Natural killer cell treated with Interleukin-12 subunit alpha and Interleukin-12 subunit beta and Interleukin-15 and Interleukin-18, amount 100 ng/mL, for 72 hours (primary cell): ENCODE measurements around the gene IL5RA. TPM values are rescaled to one million over a fixed set of nuclear protein-coding genes. Genes with fewer than 3 reads are reported as not detected.

Experiments used
- ATAC-seq, 2 donors: fragments of 150-1000 bp; cut with Tn5 transposase in 1 of 2; sonication (Bioruptor Pico), chemical (Tn5 transposase) in 1 of 2; 2 replicates each; pipeline ENCODE4 v1.10.0; 2021
- DNase-seq: peaks from one replicate; pipeline ENCODE4 v3.0.0; 2022; ENCODE audit warnings: low spot score
- H3K27ac Mint-ChIP-seq, 2 donors: 1 replicate in 1 of 2; 2 replicates in 1 of 2; pipeline ENCODE4 v1.8.0; 2022; ENCODE audit warnings: mixed read lengths in 2 of 2, mild to moderate bottlenecking in 1 of 2, moderate library complexity in 1 of 2
- H3K27me3 Mint-ChIP-seq, 2 donors: 1 replicate in 1 of 2; 2 replicates in 1 of 2; pipeline ENCODE4 v1.8.0; 2022; ENCODE audit warnings: mixed read lengths in 2 of 2
- H3K36me3 Mint-ChIP-seq: one replicate; pipeline ENCODE4 v1.8.0; 2022; ENCODE audit warnings: mixed read lengths
- H3K4me1 Mint-ChIP-seq, 2 donors: 1 replicate in 1 of 2; 2 replicates in 1 of 2; pipeline ENCODE4 v1.8.0; 2022; ENCODE audit warnings: low read depth in 2 of 2, mixed read lengths in 2 of 2, mild to moderate bottlenecking in 1 of 2
- H3K4me3 Mint-ChIP-seq: one replicate; pipeline ENCODE4 v1.8.0; 2022; ENCODE audit warnings: mixed read lengths
- H3K9me3 Mint-ChIP-seq: 2 replicates; pipeline ENCODE4 v1.8.0; 2022; ENCODE audit warnings: mixed read lengths
- total RNA-seq, 2 donors: library from RNA; stranded (reverse); gene quantifications; one replicate each; pipeline ENCODE4 v1.2.3, GENCODE V29; 2022

IL5RA gene, protein sequence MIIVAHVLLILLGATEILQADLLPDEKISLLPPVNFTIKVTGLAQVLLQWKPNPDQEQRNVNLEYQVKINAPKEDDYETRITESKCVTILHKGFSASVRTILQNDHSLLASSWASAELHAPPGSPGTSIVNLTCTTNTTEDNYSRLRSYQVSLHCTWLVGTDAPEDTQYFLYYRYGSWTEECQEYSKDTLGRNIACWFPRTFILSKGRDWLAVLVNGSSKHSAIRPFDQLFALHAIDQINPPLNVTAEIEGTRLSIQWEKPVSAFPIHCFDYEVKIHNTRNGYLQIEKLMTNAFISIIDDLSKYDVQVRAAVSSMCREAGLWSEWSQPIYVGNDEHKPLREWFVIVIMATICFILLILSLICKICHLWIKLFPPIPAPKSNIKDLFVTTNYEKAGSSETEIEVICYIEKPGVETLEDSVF
- total RNA-seq, result 1 to 10 TPM in 1 of 2 donors, not detected in 1; 5.0 TPM

DNA sequence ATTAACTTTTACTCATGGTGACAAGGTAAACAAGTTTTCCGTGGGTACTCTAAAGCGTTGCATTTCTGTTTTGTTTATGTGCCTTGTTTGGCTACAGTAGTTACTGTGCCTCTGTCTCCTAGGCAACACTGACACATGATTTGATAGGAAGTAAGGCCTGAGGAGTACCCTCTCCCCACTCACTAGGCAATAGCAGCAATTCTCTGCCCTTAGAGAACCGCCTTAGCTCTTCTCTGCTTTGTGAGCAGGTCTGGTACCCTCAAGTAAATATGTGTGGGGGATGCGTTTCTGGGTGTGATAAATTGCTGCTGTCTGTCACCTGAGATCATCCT, at the start of gene IL5RA:
Gene IL5RA, minus strand, starts transcription at position 76 of the 332 bp plus-strand sequence. CDS start 5,390 bp downstream, outside the sequence.
- H3K4me1 Mint-ChIP-seq, result peaks cover 37 to 50% of the 10 kb centered on the region in 2 donors
- H3K9me3 Mint-ChIP-seq, result no peaks in the 10 kb centered on the region
- peaks cover under 1% of the 10 kb centered on the region for H3K36me3 Mint-ChIP-seq
- H3K4me3 Mint-ChIP-seq, result peak within 1 kb of the TSS; percentile 77
- no peak for DNase-seq
- H3K27ac Mint-ChIP-seq, result peak within 1 kb of the TSS; percentile 46 to 74
- ATAC-seq, result peak in 1 of 2 donors; percentile 81
- H3K27me3 Mint-ChIP-seq, result peaks cover 6 to 14% of the 10 kb centered on the region in 2 donors

DNA sequence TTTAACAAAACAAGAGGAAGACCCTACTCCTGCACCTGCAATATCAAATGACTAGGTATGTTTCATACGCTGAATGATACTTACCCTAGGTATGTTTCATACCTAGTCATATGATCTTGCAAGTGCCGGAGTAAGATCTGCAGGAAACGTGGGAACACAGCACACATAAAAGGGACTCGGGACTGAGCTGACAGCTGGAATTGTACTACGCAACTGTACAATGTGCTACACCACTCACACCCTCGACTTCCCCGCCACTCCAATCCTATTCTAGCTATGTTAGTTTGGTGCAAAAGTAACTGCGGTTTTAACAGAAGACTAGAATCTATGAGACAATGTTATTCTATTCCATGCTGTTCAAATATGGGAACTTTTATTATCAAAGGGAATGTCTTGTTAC, 47.3 kb upstream of the IL5RA start:
- Mint-ChIP-seq H3K27me3 (no peaks in the 10 kb centered on the region), H3K4me1 (peaks cover 7 to 32% of the 10 kb centered on the region in 2 donors), H3K4me3 (no peak overlapping the region), H3K9me3 (no peaks in the 10 kb centered on the region), H3K27ac (peak overlapping the region in 1 of 2 donors; percentile 32), H3K36me3 (peaks cover 49% of the 10 kb centered on the region)
- no peak for ATAC-seq
- DNase-seq, result no peak

DNA sequence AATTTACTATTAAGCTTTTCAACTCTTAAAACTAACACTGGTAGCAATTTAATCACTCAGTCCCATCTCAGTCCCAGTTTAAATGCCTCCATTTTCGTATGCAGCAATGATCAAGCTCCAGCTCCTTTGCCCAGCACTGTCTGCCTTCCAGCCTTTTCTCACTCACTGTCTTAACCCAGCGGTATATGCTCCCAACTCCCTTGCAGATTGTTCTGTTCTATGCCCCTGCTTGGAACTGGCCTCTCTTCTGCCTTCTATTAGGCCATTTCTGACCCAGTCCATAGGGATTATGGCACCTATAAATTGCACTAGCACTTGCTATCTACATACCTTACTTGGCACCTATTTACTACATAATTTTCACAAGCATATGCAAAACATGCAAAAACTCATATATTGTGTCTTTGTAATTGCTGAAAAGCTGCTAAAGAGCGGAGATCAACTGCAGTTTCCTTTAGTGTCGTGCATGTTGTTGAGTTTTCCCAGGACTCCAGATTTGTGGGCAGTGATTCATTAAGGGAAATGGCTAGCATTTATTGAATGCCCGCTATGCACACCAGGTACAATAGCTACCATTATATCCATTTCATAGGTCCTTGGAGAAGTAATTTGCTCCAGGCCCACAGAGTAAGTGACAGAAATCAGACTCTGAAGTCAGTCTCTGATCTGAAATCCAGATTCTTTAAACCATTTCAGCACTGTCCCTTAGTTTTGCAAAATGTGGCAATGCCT, 44.9 kb upstream of the IL5RA start:
- DNase-seq, result no peak
- no peak overlapping the region for H3K4me3 Mint-ChIP-seq
- ATAC-seq, result no peak
- peak overlapping the region; percentile 16 to 49 for H3K27ac Mint-ChIP-seq
- no peaks in the 10 kb centered on the region for H3K9me3 Mint-ChIP-seq
- peaks cover 6 to 24% of the 10 kb centered on the region in 2 donors for H3K4me1 Mint-ChIP-seq
- H3K36me3 Mint-ChIP-seq, result peaks cover 47% of the 10 kb centered on the region
- H3K27me3 Mint-ChIP-seq, result no peaks in the 10 kb centered on the region

DNA sequence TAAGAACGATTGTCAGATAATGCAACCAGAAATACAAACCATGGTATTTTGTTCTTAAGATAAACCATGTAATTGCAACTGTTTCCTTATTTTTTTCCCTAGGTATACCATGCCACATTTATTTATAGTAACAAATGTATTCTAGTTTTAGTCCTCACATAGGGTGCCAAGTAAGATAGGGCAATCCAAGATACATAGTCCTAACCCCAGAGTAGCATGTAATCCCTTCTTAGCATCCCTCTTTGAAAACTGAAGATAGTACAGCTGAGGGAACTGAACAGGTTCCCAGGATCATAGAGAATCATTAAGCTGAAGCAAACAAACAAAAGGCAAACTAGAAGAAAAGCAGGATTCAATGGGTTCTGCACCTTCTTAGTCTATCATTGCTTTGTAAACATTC, 41.3 kb upstream of the IL5RA start:
- ATAC-seq (no peak), DNase-seq (no peak)

DNA sequence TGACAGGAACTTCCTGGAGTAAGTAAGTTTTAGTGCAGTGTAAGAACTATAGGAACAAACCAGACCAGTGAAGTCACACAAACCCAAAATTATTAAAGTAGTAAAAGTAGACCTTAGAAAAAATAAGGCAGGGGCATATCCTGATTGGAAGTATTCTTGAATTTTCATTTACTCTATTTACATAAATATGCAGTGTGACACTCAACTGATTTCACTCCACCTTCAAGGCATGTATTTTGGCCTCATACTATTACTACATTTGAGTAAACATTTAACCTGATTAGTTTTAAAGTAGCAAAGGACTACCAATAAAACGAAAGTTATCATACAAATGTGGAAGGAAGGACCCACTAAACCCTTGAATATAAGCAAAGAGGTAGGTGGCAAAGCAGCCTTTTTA, 39.4 kb upstream of the IL5RA start:
- H3K27ac Mint-ChIP-seq, result peak overlapping the region; percentile 63 to 68
- no peak overlapping the region for H3K4me3 Mint-ChIP-seq
- peaks cover 2 to 9% of the 10 kb centered on the region in 2 donors for H3K4me1 Mint-ChIP-seq
- peaks cover 39% of the 10 kb centered on the region for H3K36me3 Mint-ChIP-seq
- DNase-seq, result no peak
- no peaks in the 10 kb centered on the region for H3K9me3 Mint-ChIP-seq
- ATAC-seq, result no peak
- no peaks in the 10 kb centered on the region for H3K27me3 Mint-ChIP-seq

More for the DNA sequence above, 41.3 kb upstream of the IL5RA start:
- H3K4me1 Mint-ChIP-seq, result peaks cover 6 to 10% of the 10 kb centered on the region in 2 donors
- peak overlapping the region in 1 of 2 donors; percentile 29 for H3K27ac Mint-ChIP-seq
- H3K36me3 Mint-ChIP-seq, result peaks cover 46% of the 10 kb centered on the region
- H3K4me3 Mint-ChIP-seq, result no peak overlapping the region
- H3K27me3 Mint-ChIP-seq, result no peaks in the 10 kb centered on the region
- no peaks in the 10 kb centered on the region for H3K9me3 Mint-ChIP-seq

DNA sequence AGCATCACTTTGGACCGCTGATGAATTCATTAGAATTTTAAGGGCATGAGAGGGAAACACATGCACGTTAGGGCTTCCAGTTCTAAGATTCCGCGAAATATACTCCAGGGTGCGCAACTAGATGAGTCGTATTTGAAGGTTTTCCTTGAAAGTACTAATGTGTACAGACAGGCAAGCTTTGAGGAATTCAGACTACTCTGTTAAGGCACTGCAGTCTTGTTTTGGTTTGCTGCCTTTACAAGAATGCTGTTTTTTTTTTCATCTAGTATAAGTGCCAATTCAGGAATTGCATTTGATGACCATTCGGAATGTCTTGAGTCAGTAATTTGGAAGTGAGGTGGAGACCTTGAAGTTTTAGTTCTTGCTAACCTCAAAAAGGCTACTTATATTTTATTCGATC, 35.7 kb upstream of the IL5RA start:
- Mint-ChIP-seq H3K27ac (peak overlapping the region; percentile 45 to 50), H3K4me3 (no peak overlapping the region), H3K27me3 (no peaks in the 10 kb centered on the region), H3K36me3 (peaks cover 33% of the 10 kb centered on the region), H3K4me1 (peaks cover 5 to 22% of the 10 kb centered on the region in 2 donors), H3K9me3 (no peaks in the 10 kb centered on the region)
- ATAC-seq (no peak), DNase-seq (no peak)

DNA sequence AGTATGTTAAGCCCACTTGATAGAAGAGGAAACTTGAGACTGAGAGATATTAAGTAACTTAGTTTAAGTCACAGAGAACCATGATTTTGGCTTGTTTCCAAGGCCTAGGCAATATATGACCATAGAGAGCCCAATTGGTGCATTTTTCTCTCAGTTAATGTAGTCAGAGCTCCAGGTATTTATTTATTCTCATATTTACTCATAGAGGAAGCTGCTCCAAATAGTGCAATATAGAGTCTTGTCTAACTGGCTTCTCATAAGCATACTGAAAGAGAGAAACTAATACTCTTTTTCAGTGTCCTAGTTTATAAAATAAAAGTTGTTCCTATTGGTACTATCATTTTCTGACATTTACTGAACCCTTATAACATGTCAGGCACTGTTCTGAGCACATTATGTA, 31.8 kb upstream of the IL5RA start:
- DNase-seq, result no peak
- Mint-ChIP-seq H3K27ac (peak overlapping the region; percentile 16 to 50), H3K4me1 (peaks cover 11 to 27% of the 10 kb centered on the region in 2 donors), H3K36me3 (peaks cover 42% of the 10 kb centered on the region), H3K9me3 (no peaks in the 10 kb centered on the region), H3K4me3 (no peak overlapping the region), H3K27me3 (no peaks in the 10 kb centered on the region)
- ATAC-seq, result peak in 1 of 2 donors; percentile 56

DNA sequence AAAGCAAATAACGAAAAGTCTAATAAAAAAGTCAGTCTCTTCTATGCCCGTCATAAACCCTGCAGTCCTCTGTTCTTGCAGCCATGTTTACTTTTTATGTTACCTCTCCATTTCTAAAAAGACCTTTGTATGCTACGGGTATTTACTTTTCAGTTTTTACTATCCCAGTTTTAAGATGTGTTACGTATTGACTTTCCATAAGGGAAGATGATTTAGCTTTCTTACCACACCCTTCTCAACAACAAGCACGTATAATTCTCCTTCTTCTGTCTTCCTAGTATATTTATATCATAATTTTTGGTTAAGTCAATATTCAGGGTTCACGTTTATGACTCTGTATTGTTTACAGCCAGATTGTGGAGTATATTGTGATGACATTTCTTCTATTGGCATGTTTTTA, 27.4 kb upstream of the IL5RA start:
- peaks cover 29 to 48% of the 10 kb centered on the region in 2 donors for H3K4me1 Mint-ChIP-seq

DNA sequence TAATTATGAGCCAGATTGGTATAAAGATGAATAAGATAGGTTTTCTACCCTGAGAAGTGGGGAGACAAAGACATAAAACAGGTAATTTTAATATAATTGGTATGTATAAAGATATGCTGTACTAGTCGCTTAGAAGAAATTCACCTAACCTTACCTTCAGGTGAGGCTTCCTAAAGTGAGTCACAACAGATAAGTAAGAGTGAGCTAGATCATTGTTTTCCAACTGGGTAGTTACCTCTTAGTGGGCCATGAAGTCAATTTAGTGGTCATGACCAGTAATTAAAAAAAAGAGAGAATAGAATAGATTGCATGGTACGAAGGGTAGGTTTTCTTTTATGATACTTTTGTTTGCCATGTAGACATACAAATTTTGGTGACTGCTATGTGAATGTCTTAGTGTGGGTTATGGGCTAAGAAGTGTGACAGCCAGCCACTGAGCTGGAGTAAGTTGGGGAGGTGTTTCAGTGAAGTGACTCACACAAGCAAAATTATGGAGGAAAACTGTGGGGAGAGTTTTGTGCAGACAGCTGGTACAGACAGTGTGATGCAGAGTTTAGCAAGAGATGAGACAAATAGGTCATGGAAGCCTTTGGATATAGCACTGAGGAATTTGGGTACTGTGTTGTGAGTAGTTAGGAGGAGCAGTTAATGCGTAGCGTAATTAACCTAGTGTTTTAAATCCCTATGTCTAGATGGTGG, 24.7 kb upstream of the IL5RA start:
- Mint-ChIP-seq H3K27ac (peak overlapping the region; percentile 60 to 67), H3K27me3 (no peaks in the 10 kb centered on the region), H3K4me1 (peaks cover 24 to 41% of the 10 kb centered on the region in 2 donors), H3K9me3 (no peaks in the 10 kb centered on the region), H3K4me3 (peak overlapping the region; percentile 41), H3K36me3 (peaks cover 26% of the 10 kb centered on the region)
- DNase-seq (no peak), ATAC-seq (peak; percentile 74 to 82)

More for the DNA sequence above, 27.4 kb upstream of the IL5RA start:
- Mint-ChIP-seq H3K9me3 (no peaks in the 10 kb centered on the region), H3K36me3 (peaks cover 32% of the 10 kb centered on the region), H3K27me3 (no peaks in the 10 kb centered on the region), H3K4me3 (no peak overlapping the region), H3K27ac (peak overlapping the region; percentile 40 to 64)
- no peak for ATAC-seq
- no peak for DNase-seq

DNA sequence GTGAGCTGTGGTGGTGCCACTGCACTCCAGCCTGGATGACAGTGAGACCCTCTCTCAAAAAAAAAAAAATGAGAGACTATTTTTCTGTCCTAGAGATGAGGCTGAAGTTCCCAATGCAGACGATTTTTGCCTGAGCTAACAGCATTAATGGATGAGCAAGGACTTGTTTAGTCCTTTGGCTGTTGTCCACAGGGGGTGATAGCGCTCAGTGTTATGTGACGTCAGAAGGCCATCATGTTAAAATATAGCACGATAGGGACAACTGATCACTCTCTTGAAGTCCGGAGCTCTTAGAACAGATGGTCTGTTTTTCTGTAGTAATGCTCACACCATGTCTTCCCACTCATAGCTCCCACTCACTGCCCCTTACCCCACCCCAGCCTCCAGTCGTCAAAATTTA, 23.3 kb upstream of the IL5RA start:
- ATAC-seq (no peak), DNase-seq (no peak)
- H3K9me3 Mint-ChIP-seq, result no peaks in the 10 kb centered on the region
- peaks cover 25% of the 10 kb centered on the region for H3K36me3 Mint-ChIP-seq
- H3K27me3 Mint-ChIP-seq, result no peaks in the 10 kb centered on the region
- H3K4me1 Mint-ChIP-seq, result peaks cover 29 to 42% of the 10 kb centered on the region in 2 donors
- no peak overlapping the region for H3K4me3 Mint-ChIP-seq
- no peak overlapping the region for H3K27ac Mint-ChIP-seq

DNA sequence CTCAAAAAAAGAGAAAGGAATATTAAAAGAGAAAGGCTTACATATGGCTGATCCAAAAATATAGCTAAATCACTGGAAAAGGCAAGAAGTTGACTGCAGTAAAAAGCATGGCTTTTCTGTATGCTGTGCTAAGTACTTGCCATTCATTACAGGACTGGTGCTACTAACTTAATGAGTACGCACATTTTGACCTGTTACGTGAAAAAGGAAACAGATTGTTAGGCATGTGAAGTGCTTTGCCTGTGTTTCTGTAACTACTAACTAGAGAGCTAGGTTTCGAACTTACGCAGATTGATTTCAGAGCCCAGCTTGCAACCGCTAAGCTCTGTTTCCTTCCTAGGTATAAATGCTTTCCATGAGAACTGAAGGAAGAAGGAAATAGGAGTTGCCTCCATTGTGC, 19.4 kb upstream of the IL5RA start:
- DNase-seq (no peak), ATAC-seq (peak in 1 of 2 donors; percentile 40)
- peak overlapping the region; percentile 99 for H3K4me3 Mint-ChIP-seq
- H3K9me3 Mint-ChIP-seq, result no peaks in the 10 kb centered on the region
- H3K36me3 Mint-ChIP-seq, result peaks cover 23% of the 10 kb centered on the region
- no peaks in the 10 kb centered on the region for H3K27me3 Mint-ChIP-seq
- peak overlapping the region; percentile 99 to 100 for H3K27ac Mint-ChIP-seq
- H3K4me1 Mint-ChIP-seq, result peaks cover 32 to 48% of the 10 kb centered on the region in 2 donors

DNA sequence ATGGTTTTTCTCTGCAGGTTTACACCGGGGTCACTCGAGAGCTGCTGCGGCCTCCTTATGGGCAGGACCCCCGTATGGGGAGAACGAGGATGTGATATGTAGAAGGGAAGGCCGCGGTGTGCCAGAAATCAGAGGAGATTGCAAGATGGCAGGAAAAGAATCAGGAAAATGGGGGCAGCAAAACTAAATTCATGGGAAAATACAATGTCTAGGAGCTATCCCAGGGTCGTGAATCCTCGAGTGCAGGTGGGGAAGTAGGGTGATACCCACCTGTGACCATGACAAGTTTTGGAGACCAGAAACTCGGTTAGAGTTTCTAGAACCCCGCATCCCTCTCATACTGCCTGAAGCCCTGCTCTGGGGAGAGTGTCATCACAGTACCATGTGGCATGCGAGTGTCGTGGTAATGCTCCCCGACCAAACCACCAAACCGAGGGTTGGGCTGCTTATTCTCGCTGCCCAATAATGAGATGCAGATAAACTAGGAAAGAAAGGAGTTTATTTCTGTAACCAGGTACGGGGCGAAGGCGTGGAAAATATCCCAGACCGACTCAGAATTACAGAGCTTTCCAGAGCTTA, 17.3 kb upstream of the IL5RA start:
- peak in 1 of 2 donors; percentile 61 for ATAC-seq
- peaks cover 23% of the 10 kb centered on the region for H3K36me3 Mint-ChIP-seq

More for the DNA sequence above, 17.3 kb upstream of the IL5RA start:
- peaks cover 29 to 38% of the 10 kb centered on the region in 2 donors for H3K4me1 Mint-ChIP-seq
- H3K9me3 Mint-ChIP-seq, result no peaks in the 10 kb centered on the region
- H3K4me3 Mint-ChIP-seq, result peak overlapping the region; percentile 99
- peak overlapping the region; percentile 99 to 100 for H3K27ac Mint-ChIP-seq
- H3K27me3 Mint-ChIP-seq, result no peaks in the 10 kb centered on the region
- DNase-seq, result no peak
